Neural cell (in vitro differentiated cells): ENCODE results near the gene OLFML2B. TPM values are rescaled to one million over a fixed set of nuclear protein-coding genes. Genes with fewer than 3 reads are reported as not detected.
"Not testable (repeated sequence)": the region's sequence is repeated elsewhere in the genome, so short reads cannot be mapped to it uniquely, and the experiment has no call there.

Experiments
- H2AFZ ChIP-seq: fragments of 200-600, 300-800 bp; sonication (generic), shearing (Covaris generic); 2 replicates; pipeline ENCODE4 v1.6.0; 2014; ENCODE audit warnings: low read depth, mild to moderate bottlenecking, antibody characterized with exemption, low read length, moderate library complexity
- H3F3A ChIP-seq: fragments of 200-600 bp; shearing (Covaris generic); 2 replicates; pipeline ENCODE4 v1.6.1; 2016; ENCODE audit warnings: mild to moderate bottlenecking, moderate library complexity, mixed read lengths, antibody characterized with exemption, low read length; ENCODE audit not compliant: insufficient read depth, poor library complexity, severe bottlenecking
- H3K27ac ChIP-seq: fragments of 200-600, 300-800 bp; sonication (generic), shearing (Covaris generic); 2 replicates; pipeline ENCODE4 v1.5.1; 2014; ENCODE audit warnings: mild to moderate bottlenecking, low read length, moderate library complexity
- H3K27me3 ChIP-seq: fragments of 300-800, 200-600 bp; sonication (generic), shearing (Covaris generic); 2 replicates; pipeline ENCODE4 v1.6.0; 2014; ENCODE audit warnings: mild to moderate bottlenecking, low read depth, low read length, moderate library complexity; ENCODE audit not compliant: insufficient read depth
- H3K36me3 ChIP-seq: fragments of 300-800, 200-600 bp; sonication (generic), shearing (Covaris generic); 2 replicates; pipeline ENCODE4 v1.5.1; 2014; ENCODE audit warnings: mild to moderate bottlenecking, antibody characterized with exemption, low read length, moderate library complexity; ENCODE audit not compliant: insufficient read depth
- H3K4me2 ChIP-seq: fragments of 300-800, 200-600 bp; sonication (generic), shearing (Covaris generic); 2 replicates; pipeline ENCODE4 v1.6.0; 2014; ENCODE audit warnings: mild to moderate bottlenecking, low read length
- H3K4me3 ChIP-seq: fragments of 300-800, 200-600 bp; sonication (generic), shearing (Covaris generic); 2 replicates; pipeline ENCODE4 v1.5.1; 2014; ENCODE audit warnings: mild to moderate bottlenecking, low read length, moderate library complexity
- H3K79me2 ChIP-seq: fragments of 200-600 bp; shearing (Covaris generic); replicated peaks from 2 replicates; pipeline ENCODE4 v1.6.0; 2014; ENCODE audit warnings: mild to moderate bottlenecking, low read length, moderate library complexity; ENCODE audit not compliant: insufficient read depth
- H3K9ac ChIP-seq: fragments of 300-800, 200-600 bp; sonication (generic), shearing (Covaris generic); 2 replicates; pipeline ENCODE4 v1.6.1; 2016; ENCODE audit warnings: mild to moderate bottlenecking, low read length, mixed read lengths
- H3K9me2 ChIP-seq: fragments of 200-600 bp; shearing (Covaris generic); 2 replicates; pipeline ENCODE4 v1.6.1; 2016; ENCODE audit warnings: mild to moderate bottlenecking, low read length, mixed read lengths; ENCODE audit not compliant: insufficient read depth
- H3K9me3 ChIP-seq: fragments of 200-600, 300-800 bp; sonication (generic), shearing (Covaris generic); 2 replicates; pipeline ENCODE4 v1.6.1; 2016; ENCODE audit warnings: mild to moderate bottlenecking, mixed run types, low read length, moderate library complexity, mixed read lengths
- H4K20me1 ChIP-seq: fragments of 200-600 bp; shearing (Covaris generic); 2 replicates; pipeline ENCODE4 v1.6.1; 2016; ENCODE audit warnings: mild to moderate bottlenecking, mixed run types; ENCODE audit not compliant: insufficient read depth
- EP300 ChIP-seq: fragments of 450-650 bp; conservative IDR thresholded peaks from 2 replicates; pipeline ENCODE4 v1.6.1; 2014; ENCODE audit warnings: antibody characterized with exemption, mild to moderate bottlenecking, moderate library complexity; ENCODE audit not compliant: poor library complexity, severe bottlenecking
- EZH2 ChIP-seq: fragments of 200-600, 300-800 bp; shearing (Covaris generic), sonication (generic); IDR thresholded peaks from 2 replicates; pipeline ENCODE4 v1.6.1; 2014; ENCODE audit warnings: antibody characterized with exemption, low read length, borderline replicate concordance, mild to moderate bottlenecking; ENCODE audit not compliant: insufficient read depth, poor library complexity, severe bottlenecking
- MXI1 ChIP-seq: fragments of 450-650 bp; conservative IDR thresholded peaks from 2 replicates; pipeline ENCODE4 v1.6.1; 2014; ENCODE audit warnings: antibody characterized with exemption, mild to moderate bottlenecking; ENCODE audit not compliant: poor library complexity, severe bottlenecking
- POLR2AphosphoS5 ChIP-seq: IDR thresholded peaks from 2 replicates; pipeline ENCODE4 v1.6.1; 2012
- RAD21 ChIP-seq: fragments of 450-650 bp; conservative IDR thresholded peaks from 2 replicates; pipeline ENCODE4 v1.6.1; 2014; ENCODE audit warnings: antibody characterized with exemption, mild to moderate bottlenecking, moderate library complexity
- SMC3 ChIP-seq: fragments of 450-650 bp; conservative IDR thresholded peaks from 2 replicates; pipeline ENCODE4 v1.6.1; 2014; ENCODE audit warnings: antibody characterized with exemption, mild to moderate bottlenecking, moderate library complexity; ENCODE audit not compliant: poor library complexity
- TAF1 ChIP-seq: IDR thresholded peaks from 2 replicates; pipeline ENCODE4 v1.6.1; 2012; ENCODE audit warnings: low read depth
- polyA plus RNA-seq: library from polyadenylated mRNA; depleted of rRNA; stranded (reverse); fragments of >200 nt; gene quantifications from 2 replicates; pipeline ENCODE4 v1.2.3, GENCODE V29; 2014
- TF ChIP-seq, protein P1 (sequence below): fragments of 450-650 bp; IDR thresholded peaks from 2 replicates; pipeline ENCODE4 v1.5.1; 2014; ENCODE audit warnings: antibody characterized with exemption, mild to moderate bottlenecking, moderate library complexity; ENCODE audit not compliant: poor library complexity, severe bottlenecking
- TF ChIP-seq, protein P2 (sequence below): IDR thresholded peaks from 2 replicates; pipeline ENCODE4 v1.6.1; 2012; ENCODE audit warnings: borderline replicate concordance

Gene OLFML2B
- polyA plus RNA-seq, 1 donor from 2014 or later, result 0.78 TPM

DNA sequence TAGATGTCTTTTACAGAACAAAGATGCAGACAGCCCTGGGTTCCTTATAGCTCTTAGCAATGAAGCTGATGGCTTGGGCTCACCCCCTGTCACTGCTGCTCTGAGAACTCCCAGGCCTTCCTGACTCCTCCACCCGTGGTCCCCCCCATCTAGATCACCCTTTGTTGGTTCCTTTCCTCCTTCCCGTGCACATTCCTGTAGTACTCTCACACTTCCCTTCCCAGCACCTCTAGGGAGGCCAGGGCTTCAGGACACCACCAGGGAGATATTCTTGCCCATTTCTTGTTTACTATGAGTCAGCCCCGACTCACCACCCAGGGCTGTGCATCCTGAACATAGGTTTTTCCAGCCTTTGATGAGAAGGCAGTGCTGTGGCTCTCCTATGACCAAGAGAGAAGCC lies 31.4 kb upstream of the OLFML2B start:
- Histone ChIP-seq H2AFZ (no peak overlapping the region), H3K9me2 (no peaks in the 10 kb centered on the region), H3K9me3 (no peaks in the 10 kb centered on the region), H3K4me2 (no peak overlapping the region), H3K27me3 (no peaks in the 10 kb centered on the region), H3K4me3 (no peak overlapping the region), H4K20me1 (no peaks in the 10 kb centered on the region), H3K27ac (no peak overlapping the region), H3K79me2 (no peaks in the 10 kb centered on the region), H3K36me3 (no peaks in the 10 kb centered on the region), H3K9ac (no peak overlapping the region), H3F3A (no peaks in the 10 kb centered on the region)
- no peak for TF ChIP-seq EP300
- TF ChIP-seq, protein P1, sequence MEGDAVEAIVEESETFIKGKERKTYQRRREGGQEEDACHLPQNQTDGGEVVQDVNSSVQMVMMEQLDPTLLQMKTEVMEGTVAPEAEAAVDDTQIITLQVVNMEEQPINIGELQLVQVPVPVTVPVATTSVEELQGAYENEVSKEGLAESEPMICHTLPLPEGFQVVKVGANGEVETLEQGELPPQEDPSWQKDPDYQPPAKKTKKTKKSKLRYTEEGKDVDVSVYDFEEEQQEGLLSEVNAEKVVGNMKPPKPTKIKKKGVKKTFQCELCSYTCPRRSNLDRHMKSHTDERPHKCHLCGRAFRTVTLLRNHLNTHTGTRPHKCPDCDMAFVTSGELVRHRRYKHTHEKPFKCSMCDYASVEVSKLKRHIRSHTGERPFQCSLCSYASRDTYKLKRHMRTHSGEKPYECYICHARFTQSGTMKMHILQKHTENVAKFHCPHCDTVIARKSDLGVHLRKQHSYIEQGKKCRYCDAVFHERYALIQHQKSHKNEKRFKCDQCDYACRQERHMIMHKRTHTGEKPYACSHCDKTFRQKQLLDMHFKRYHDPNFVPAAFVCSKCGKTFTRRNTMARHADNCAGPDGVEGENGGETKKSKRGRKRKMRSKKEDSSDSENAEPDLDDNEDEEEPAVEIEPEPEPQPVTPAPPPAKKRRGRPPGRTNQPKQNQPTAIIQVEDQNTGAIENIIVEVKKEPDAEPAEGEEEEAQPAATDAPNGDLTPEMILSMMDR, result no peak
- TF ChIP-seq TAF1, result no peak
- no peak for TF ChIP-seq EZH2
- TF ChIP-seq, protein P2, sequence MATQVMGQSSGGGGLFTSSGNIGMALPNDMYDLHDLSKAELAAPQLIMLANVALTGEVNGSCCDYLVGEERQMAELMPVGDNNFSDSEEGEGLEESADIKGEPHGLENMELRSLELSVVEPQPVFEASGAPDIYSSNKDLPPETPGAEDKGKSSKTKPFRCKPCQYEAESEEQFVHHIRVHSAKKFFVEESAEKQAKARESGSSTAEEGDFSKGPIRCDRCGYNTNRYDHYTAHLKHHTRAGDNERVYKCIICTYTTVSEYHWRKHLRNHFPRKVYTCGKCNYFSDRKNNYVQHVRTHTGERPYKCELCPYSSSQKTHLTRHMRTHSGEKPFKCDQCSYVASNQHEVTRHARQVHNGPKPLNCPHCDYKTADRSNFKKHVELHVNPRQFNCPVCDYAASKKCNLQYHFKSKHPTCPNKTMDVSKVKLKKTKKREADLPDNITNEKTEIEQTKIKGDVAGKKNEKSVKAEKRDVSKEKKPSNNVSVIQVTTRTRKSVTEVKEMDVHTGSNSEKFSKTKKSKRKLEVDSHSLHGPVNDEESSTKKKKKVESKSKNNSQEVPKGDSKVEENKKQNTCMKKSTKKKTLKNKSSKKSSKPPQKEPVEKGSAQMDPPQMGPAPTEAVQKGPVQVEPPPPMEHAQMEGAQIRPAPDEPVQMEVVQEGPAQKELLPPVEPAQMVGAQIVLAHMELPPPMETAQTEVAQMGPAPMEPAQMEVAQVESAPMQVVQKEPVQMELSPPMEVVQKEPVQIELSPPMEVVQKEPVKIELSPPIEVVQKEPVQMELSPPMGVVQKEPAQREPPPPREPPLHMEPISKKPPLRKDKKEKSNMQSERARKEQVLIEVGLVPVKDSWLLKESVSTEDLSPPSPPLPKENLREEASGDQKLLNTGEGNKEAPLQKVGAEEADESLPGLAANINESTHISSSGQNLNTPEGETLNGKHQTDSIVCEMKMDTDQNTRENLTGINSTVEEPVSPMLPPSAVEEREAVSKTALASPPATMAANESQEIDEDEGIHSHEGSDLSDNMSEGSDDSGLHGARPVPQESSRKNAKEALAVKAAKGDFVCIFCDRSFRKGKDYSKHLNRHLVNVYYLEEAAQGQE, result no peak
- no peak for TF ChIP-seq RAD21
- TF ChIP-seq POLR2AphosphoS5, result no peak
- no peak for TF ChIP-seq MXI1
- no peak for TF ChIP-seq SMC3

DNA sequence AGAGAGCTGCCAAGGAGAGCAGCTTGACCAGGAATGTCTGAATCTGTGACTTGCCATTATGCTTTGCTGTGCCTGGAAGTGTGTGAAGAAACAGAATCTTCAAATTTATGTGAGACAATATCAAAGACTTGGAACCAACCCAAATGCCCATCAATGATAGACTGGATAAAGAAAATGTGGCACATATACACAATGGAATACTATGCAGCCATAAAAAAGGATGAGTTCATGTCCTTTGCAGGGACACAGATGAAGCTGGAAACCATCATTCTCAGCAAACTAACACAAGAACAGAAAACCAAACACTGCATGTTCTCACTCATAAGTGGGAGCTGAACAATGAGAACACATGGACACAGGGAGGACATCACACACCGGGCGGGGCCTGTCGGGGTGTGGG lies 30.3 kb upstream of the OLFML2B start:
- not testable (repeated sequence) for H4K20me1 ChIP-seq, H3K4me3 ChIP-seq, H3K27me3 ChIP-seq, H3K79me2 ChIP-seq, H3K27ac ChIP-seq, H3K4me2 ChIP-seq, H3K9ac ChIP-seq, H3K9me2 ChIP-seq, H3F3A ChIP-seq, H3K36me3 ChIP-seq, H2AFZ ChIP-seq, H3K9me3 ChIP-seq

DNA sequence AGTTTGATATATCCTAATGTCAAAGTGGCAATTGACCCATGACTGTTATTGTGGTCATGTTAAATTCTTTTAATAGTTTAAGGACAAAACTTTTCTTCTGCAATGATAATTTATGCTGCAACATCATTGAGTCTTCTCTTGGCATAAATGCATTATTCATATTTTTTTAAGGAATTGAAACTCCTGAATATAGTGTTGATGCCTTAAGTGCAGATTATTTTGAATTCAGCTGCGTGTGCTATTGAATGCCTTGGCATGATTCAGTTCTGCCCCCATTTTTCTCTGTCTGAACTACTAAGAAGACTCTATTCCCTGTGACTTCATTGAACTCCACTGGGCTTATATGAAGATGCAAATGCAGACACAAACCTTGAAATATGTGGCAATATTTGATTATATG lies 23.3 kb upstream of the OLFML2B start:
- H3K27ac ChIP-seq, result no peak overlapping the region
- no peak overlapping the region for H2AFZ ChIP-seq
- H4K20me1 ChIP-seq, result no peaks in the 10 kb centered on the region
- H3K36me3 ChIP-seq, result no peaks in the 10 kb centered on the region
- H3K9me2 ChIP-seq, result no peaks in the 10 kb centered on the region
- H3K4me3 ChIP-seq, result no peak overlapping the region
- no peaks in the 10 kb centered on the region for H3K79me2 ChIP-seq
- no peak overlapping the region for H3K4me2 ChIP-seq
- no peaks in the 10 kb centered on the region for H3K9me3 ChIP-seq
- no peaks in the 10 kb centered on the region for H3F3A ChIP-seq
- H3K9ac ChIP-seq, result no peak overlapping the region
- TF ChIP-seq, protein P1, result no peak
- no peak for TF ChIP-seq RAD21
- TF ChIP-seq EZH2, result no peak
- TF ChIP-seq SMC3, result no peak
- TF ChIP-seq, protein P2, result no peak
- no peak for TF ChIP-seq TAF1
- no peak for TF ChIP-seq POLR2AphosphoS5
- TF ChIP-seq EP300, result no peak
- no peak for TF ChIP-seq MXI1
- no peaks in the 10 kb centered on the region for H3K27me3 ChIP-seq
